OCI-LY7 (cell line): ENCODE data around the gene TWNK.

Experiments
- CTCF ChIP-seq: fragments of 200-600 bp; sonication (generic); conservative IDR thresholded peaks from 2 replicates; pipeline ENCODE4 v1.5.1; 2014; ENCODE audit warnings: mild to moderate bottlenecking, antibody characterized with exemption, low read length, moderate library complexity, mixed read lengths
- EZH2phosphoT487 ChIP-seq: fragments of 200-600 bp; sonication (generic); IDR thresholded peaks from 2 replicates; pipeline ENCODE4 v1.6.1; 2018; ENCODE audit warnings: low read depth, borderline replicate concordance, mild to moderate bottlenecking, mixed run types, antibody characterized with exemption, low read length, moderate library complexity, mixed read lengths

GRCh38 chr10:101021239-101021638 lies 33.9 kb downstream of the TWNK start:
- TF ChIP-seq CTCF (no peak), EZH2phosphoT487 (no peak)
